GM19238 (cell line): Measurements from ENCODE around the gene CHAF1A.

ENCODE experiments used
- DNase-seq: peaks from one replicate; pipeline ENCODE4 v3.0.0; 2011; ENCODE audit warnings: low spot score; ENCODE audit not compliant: insufficient read length

Gene CHAF1A

GRCh38 chr19:4365791-4366665 is 36.4 kb upstream of the CHAF1A start:
- no peak for DNase-seq

- DNase-seq: no peak
These were observed 35.6 kb upstream of the CHAF1A start for GRCh38 chr19:4366666-4367335.

GRCh38 chr19:4367336-4367723 is 35.1 kb upstream of the CHAF1A start:
- no peak for DNase-seq

- DNase-seq: no peak
These were observed 34.7 kb upstream of the CHAF1A start for GRCh38 chr19:4367781-4368127.

GRCh38 chr19:4368128-4368820 is 34.2 kb upstream of the CHAF1A start:
- no peak for DNase-seq

- peak; percentile 65 for DNase-seq
These were observed 33.1 kb upstream of the CHAF1A start for GRCh38 chr19:4369109-4369887.

GRCh38 chr19:4369888-4370260 is 32.6 kb upstream of the CHAF1A start:
- DNase-seq: peak; percentile 48

- DNase-seq: no peak
These were observed 31.9 kb upstream of the CHAF1A start for GRCh38 chr19:4370418-4371041.

GRCh38 chr19:4371247-4372164 is 30.9 kb upstream of the CHAF1A start:
- DNase-seq: no peak

- DNase-seq: no peak
These were observed 30.1 kb upstream of the CHAF1A start for GRCh38 chr19:4372165-4373012.

- no peak for DNase-seq
These were observed 29.4 kb upstream of the CHAF1A start for GRCh38 chr19:4373013-4373367.

- DNase-seq: no peak
These were observed 28.6 kb upstream of the CHAF1A start for GRCh38 chr19:4373601-4374497.

- no peak for DNase-seq
These were observed 27.8 kb upstream of the CHAF1A start for GRCh38 chr19:4374498-4375163.

- DNase-seq: no peak
These were observed 27.0 kb upstream of the CHAF1A start for GRCh38 chr19:4375164-4376027.

GRCh38 chr19:4376028-4376670 is 26.3 kb upstream of the CHAF1A start:
- no peak for DNase-seq

GRCh38 chr19:4376671-4376990 is 25.8 kb upstream of the CHAF1A start:
- DNase-seq: no peak
